HEK293T (cell line): ENCODE data around the gene ADGRD1.

Experiments used
- CTCF ChIA-PET: fragments of 350-600 bp; formaldehyde crosslinking; extraction: SDS; loops from one replicate; lab custom pipeline; 2021; ENCODE audit warnings: antibody characterized with exemption, inconsistent platforms; lab: Yijun Ruan, JAX
- POLR2A ChIA-PET: fragments of 350-600 bp; formaldehyde crosslinking; extraction: SDS; loops from one replicate; lab custom pipeline; 2020; ENCODE audit warnings: antibody characterized with exemption, inconsistent platforms; lab: Yijun Ruan, JAX
- DNase-seq: peaks from one replicate; pipeline ENCODE4 v3.0.0; 2012; ENCODE audit warnings: mixed read lengths; ENCODE audit errors: extremely low spot score
- ARNT ChIP-seq: fragments of 450-650 bp; IDR thresholded peaks from 2 replicates; pipeline ENCODE4 v1.6.1; 2017; ENCODE audit warnings: mild to moderate bottlenecking
- BHLHE40 ChIP-seq: fragments of 450-650 bp; IDR thresholded peaks from 2 replicates; pipeline ENCODE4 v1.6.1; 2016; ENCODE audit warnings: mild to moderate bottlenecking, moderate library complexity, borderline replicate concordance
- CTBP1 ChIP-seq: fragments of 450-650 bp; IDR thresholded peaks from 2 replicates; pipeline ENCODE4 v1.6.1; 2016; ENCODE audit warnings: borderline replicate concordance
- ELF4 ChIP-seq: fragments of 450-650 bp; IDR thresholded peaks from 2 replicates; pipeline ENCODE4 v1.6.1; 2017; ENCODE audit warnings: antibody characterized with exemption
- FOXA1 ChIP-seq: fragments of 450-650 bp; IDR thresholded peaks from 2 replicates; pipeline ENCODE4 v1.6.1; 2016; ENCODE audit warnings: mild to moderate bottlenecking
- FOXK2 ChIP-seq: fragments of 450-650 bp; IDR thresholded peaks from 2 replicates; pipeline ENCODE4 v1.6.1; 2016; ENCODE audit warnings: mild to moderate bottlenecking
- FOXM1 ChIP-seq: fragments of 450-650 bp; IDR thresholded peaks from 2 replicates; pipeline ENCODE4 v1.6.1; 2017; ENCODE audit warnings: mild to moderate bottlenecking, borderline replicate concordance
- HDGF ChIP-seq: fragments of 450-650 bp; IDR thresholded peaks from 2 replicates; pipeline ENCODE4 v1.6.1; 2017; ENCODE audit warnings: antibody characterized with exemption, borderline replicate concordance
- L3MBTL2 ChIP-seq: fragments of 450-650 bp; conservative IDR thresholded peaks from 2 replicates; pipeline ENCODE4 v1.6.1; 2016; ENCODE audit warnings: mild to moderate bottlenecking
- LEF1 ChIP-seq: fragments of 450-650 bp; IDR thresholded peaks from 2 replicates; pipeline ENCODE4 v1.6.1; 2017; ENCODE audit warnings: mild to moderate bottlenecking, borderline replicate concordance
- NFRKB ChIP-seq: fragments of 450-650 bp; IDR thresholded peaks from 2 replicates; pipeline ENCODE4 v1.6.1; 2016; ENCODE audit warnings: mild to moderate bottlenecking, moderate library complexity
- SP1 ChIP-seq: fragments of 450-650 bp; IDR thresholded peaks from 2 replicates; pipeline ENCODE4 v1.6.1; 2017
- SUZ12 ChIP-seq: fragments of 450-650 bp; IDR thresholded peaks from 2 replicates; pipeline ENCODE4 v1.6.1; 2016; ENCODE audit warnings: mild to moderate bottlenecking
- TARDBP ChIP-seq: fragments of 450-650 bp; IDR thresholded peaks from 2 replicates; pipeline ENCODE4 v1.6.1; 2016
- ZNF384 ChIP-seq: fragments of 450-650 bp; IDR thresholded peaks from 2 replicates; pipeline ENCODE4 v1.6.1; 2016
- TF ChIP-seq, protein P1 (sequence below): fragments of 450-650 bp; IDR thresholded peaks from 2 replicates; pipeline ENCODE4 v1.6.1; 2016

The ADGRD1 gene

DNA sequence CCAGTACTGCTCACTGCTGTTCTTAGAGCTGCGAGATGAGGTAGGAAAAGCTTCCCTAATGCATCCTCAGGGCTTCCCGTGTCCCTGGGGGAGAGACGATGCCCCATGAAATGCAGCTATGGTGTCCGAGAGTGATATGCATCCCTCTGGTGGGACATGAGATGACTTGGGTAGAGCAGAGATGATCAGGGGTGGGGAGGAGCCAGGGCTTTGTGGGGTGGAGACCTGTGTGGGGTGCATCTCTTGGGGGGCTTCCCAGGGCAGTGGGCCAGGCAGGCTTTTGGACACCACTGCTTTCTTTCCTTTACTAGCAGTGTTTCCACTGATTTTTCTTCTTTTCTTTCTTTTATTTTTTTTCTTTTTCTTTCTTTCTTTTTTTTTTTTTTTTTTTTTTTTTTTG is 147.3 kb downstream of the ADGRD1 start:
- ChIA-PET POLR2A (no interaction called here), CTCF (no interaction called here)
- TF ChIP-seq FOXA1 = no peak
- no peak for TF ChIP-seq HDGF
- no peak for TF ChIP-seq SP1
- TF ChIP-seq CTBP1 = no peak
- no peak for TF ChIP-seq BHLHE40
- no peak for TF ChIP-seq SUZ12
- TF ChIP-seq NFRKB = no peak
- no peak for TF ChIP-seq ZNF384
- TF ChIP-seq, protein P1, sequence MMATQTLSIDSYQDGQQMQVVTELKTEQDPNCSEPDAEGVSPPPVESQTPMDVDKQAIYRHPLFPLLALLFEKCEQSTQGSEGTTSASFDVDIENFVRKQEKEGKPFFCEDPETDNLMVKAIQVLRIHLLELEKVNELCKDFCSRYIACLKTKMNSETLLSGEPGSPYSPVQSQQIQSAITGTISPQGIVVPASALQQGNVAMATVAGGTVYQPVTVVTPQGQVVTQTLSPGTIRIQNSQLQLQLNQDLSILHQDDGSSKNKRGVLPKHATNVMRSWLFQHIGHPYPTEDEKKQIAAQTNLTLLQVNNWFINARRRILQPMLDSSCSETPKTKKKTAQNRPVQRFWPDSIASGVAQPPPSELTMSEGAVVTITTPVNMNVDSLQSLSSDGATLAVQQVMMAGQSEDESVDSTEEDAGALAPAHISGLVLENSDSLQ = no peak
- no peak for TF ChIP-seq FOXK2
- TF ChIP-seq L3MBTL2 = no peak
- TF ChIP-seq ARNT = no peak
- TF ChIP-seq LEF1 = no peak
- no peak for DNase-seq

DNA sequence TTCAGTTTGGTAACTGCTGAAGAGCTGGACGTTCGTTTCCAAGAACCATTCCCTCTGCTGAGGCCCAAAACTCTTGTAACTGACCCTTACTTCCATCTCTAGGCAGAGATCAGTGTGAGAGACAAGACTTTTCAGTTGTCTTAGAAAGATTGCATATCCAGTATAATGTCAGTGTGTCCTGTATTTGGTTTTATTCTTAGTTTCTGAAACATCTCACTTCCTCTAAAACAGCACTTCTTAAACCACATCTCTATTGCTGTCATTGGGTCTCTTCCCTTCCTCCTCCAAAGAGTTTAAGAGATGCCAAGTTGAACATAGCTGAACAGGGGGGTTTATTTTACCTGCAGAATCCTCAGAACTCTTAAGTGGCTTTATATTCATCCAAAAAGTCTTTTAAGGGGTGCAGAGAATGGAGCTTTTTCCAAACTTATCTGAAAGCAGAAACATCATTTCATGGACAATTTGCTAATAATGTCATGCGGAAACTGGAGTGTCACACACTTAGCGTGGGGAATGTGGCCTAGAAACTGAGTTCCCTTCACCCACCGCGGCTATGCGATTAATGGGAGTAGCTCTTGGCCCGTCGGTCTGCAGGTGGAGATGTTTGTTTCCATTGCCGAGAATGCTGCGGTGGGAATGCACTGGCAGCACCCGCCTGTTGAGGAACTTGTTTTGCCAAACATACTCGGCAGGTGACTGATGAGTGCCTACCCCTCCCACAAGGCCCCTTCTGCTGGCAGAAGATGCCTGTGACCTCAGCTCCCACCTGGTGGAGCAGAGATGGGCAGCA is 148.2 kb downstream of the ADGRD1 start:
- CTCF ChIA-PET = no interaction called here
- POLR2A ChIA-PET = no interaction called here
- TF ChIP-seq L3MBTL2 (no peak), CTBP1 (no peak), FOXA1 (no peak), ZNF384 (no peak), BHLHE40 (no peak), NFRKB (no peak), HDGF (no peak)
- TF ChIP-seq, protein P1 = no peak
- no peak for DNase-seq

DNA sequence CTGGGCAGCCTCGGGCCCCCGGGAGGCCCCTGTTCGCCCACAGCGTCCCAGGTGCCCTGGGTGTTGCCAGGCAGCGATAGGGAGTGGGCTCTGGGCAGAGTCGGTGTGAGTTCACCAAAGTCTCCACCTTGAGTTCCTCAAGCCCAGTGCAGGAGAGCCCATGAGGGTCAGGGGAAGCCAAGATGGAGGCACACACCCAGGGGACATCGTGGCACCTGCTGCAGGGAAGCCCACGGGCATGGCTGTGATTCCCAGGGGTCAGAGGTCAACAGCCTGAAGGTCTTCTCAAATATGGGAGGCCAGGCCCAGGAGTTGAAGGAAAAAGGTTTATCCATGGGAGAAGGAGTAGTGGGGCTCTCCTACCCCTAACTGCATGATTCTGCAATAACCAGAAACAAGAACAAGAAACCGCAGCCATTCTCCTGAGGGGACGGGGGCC is 148.8 kb downstream of the ADGRD1 start:
- no peak for TF ChIP-seq BHLHE40
- TF ChIP-seq NFRKB = no peak
- CTCF ChIA-PET = interaction anchor here (4.6 kb wide), 1 partner anchor 30 kb away, joined by 38 read pairs; no protein-coding TSS in a partner anchor
- POLR2A ChIA-PET = no interaction called here

DNA sequence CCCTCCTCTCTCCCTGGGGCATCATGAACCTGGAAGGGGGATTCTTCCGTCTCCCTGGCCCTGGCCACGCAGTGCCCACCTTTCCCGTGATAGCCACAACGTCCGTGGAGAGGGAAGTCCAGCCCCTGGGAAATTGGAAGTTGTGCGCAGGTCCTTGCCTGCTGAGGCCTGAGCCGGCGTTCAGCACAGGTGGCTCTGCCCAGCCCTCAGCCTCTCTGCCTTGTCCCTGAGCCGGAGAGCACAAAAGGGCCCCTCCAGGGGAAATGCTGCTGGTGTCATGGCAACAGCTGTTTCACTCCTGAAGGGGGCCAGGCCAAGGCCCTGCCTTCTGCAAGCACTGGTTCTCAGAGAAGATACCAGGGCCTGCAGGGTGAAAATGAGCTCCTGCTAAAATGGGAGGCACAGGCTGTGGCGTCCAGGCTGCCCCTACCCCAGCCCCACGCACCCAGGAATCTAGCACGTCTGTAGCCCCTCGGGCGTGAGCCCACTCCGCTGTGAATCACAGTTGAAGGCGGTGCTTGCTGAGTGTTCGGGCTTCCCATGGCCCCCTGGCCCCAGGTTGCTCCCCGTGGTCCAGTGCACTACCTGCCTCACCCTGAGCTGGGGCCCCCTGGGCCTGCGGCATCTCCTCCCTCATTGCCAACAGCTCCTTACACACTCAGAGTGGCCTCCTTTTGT is 149.4 kb downstream of the ADGRD1 start:
- POLR2A ChIA-PET = no interaction called here

More for the DNA sequence above, 148.8 kb downstream of the ADGRD1 start:
- no peak for DNase-seq

DNA sequence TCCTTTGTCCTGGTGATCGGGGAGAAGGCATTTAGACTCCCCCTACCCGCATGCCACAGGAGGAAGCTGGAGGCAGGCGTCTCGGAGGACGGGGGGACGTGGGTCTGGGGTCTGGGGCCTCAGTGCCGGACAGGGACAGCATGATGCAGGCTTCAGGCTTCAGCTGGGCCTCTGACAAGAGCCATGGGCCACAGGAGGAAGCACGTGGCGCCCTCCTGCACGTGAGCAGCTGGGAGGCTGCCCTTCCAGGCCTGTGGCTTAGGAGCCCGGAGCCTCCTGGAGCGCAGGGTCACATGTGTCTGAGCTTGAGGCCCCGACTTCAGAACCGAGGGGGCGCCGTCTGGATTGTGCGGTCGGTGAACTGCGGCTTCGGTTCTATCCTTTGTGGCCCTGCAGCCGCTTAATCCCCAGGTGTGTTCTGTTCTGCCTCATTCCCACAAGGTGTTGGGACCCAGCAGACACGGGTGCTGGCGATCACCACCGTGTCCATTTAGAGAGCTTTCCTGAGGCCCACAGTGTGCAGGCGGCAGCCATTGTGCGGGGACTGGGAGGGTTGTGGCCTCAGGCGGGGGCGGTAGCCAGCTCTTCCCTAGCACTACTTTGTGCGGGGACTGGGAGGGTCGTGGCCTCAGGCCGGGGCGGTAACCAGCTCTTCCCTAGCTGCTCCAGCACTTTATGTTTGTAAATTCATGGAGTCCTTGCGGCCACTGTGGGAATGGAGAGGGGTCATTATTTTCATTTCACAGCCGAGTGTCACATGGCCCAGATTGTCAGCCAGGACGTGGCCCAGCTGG is 150.2 kb downstream of the ADGRD1 start:
- ChIA-PET POLR2A (no interaction called here), CTCF (interaction anchor here (0.6 to 4.6 kb wide), 8 partner anchors 11 to 726 kb away, joined by 3 to 38 read pairs (median 3); no protein-coding TSS in a partner anchor)
- no peak for DNase-seq
- no peak for TF ChIP-seq LEF1
- TF ChIP-seq HDGF = no peak
- no peak for TF ChIP-seq SUZ12
- TF ChIP-seq FOXK2 = no peak
- TF ChIP-seq ELF4 = no peak
- TF ChIP-seq TARDBP = no peak
- TF ChIP-seq L3MBTL2 = no peak
- TF ChIP-seq SP1 = no peak
- TF ChIP-seq FOXM1 = no peak
- TF ChIP-seq, protein P1 = no peak
- TF ChIP-seq BHLHE40 = no peak

More for the DNA sequence above, 149.4 kb downstream of the ADGRD1 start:
- no peak for TF ChIP-seq ELF4
- TF ChIP-seq FOXA1 = no peak
- no peak for TF ChIP-seq NFRKB
- no peak for TF ChIP-seq TARDBP
- no peak for TF ChIP-seq ZNF384
- no peak for TF ChIP-seq LEF1
- TF ChIP-seq SP1 = no peak
- no peak for TF ChIP-seq FOXK2
- no peak for TF ChIP-seq HDGF
- no peak for TF ChIP-seq ARNT
- no peak for TF ChIP-seq SUZ12
- TF ChIP-seq L3MBTL2 = no peak
- TF ChIP-seq FOXM1 = no peak
- no peak for TF ChIP-seq CTBP1
- TF ChIP-seq BHLHE40 = no peak
- TF ChIP-seq, protein P1 = no peak
- CTCF ChIA-PET = interaction anchor here (0.6 to 4.6 kb wide), 3 partner anchors 29 to 727 kb away, joined by 3 to 38 read pairs (median 3); no protein-coding TSS in a partner anchor
- DNase-seq = no peak
